Neural cell (in vitro differentiated cells): ENCODE measurements around the gene SETD2.

ENCODE experiments used
- EZH2 ChIP-seq: fragments of 200-600, 300-800 bp; shearing (Covaris generic), sonication (generic); IDR thresholded peaks from 2 replicates; pipeline ENCODE4 v1.6.1; 2014; ENCODE audit warnings: antibody characterized with exemption, low read length, borderline replicate concordance, mild to moderate bottlenecking; ENCODE audit not compliant: insufficient read depth, poor library complexity, severe bottlenecking
- TF ChIP-seq, protein P1 (sequence below): IDR thresholded peaks from 2 replicates; pipeline ENCODE4 v1.6.1; 2012; ENCODE audit warnings: borderline replicate concordance

DNA sequence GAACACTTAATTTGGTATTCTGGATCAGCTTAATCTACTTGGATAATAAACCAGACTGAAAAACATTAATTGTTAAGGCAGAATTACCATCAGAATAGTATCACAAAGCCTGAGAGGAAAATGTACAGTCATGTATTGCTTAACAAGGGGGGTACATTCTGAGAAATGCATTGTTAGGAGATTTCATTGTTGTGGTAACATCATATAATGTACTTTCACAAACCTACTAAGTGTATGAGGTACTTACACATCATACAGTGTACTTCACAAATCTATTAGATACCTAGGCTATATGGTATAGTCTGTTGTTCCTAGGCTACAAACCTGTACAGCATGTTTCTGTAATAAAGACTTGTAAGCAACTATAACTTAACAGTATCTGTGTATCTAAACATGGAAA lies 116.2 kb downstream of the SETD2 start:
- no peak for TF ChIP-seq EZH2
- TF ChIP-seq, protein P1, sequence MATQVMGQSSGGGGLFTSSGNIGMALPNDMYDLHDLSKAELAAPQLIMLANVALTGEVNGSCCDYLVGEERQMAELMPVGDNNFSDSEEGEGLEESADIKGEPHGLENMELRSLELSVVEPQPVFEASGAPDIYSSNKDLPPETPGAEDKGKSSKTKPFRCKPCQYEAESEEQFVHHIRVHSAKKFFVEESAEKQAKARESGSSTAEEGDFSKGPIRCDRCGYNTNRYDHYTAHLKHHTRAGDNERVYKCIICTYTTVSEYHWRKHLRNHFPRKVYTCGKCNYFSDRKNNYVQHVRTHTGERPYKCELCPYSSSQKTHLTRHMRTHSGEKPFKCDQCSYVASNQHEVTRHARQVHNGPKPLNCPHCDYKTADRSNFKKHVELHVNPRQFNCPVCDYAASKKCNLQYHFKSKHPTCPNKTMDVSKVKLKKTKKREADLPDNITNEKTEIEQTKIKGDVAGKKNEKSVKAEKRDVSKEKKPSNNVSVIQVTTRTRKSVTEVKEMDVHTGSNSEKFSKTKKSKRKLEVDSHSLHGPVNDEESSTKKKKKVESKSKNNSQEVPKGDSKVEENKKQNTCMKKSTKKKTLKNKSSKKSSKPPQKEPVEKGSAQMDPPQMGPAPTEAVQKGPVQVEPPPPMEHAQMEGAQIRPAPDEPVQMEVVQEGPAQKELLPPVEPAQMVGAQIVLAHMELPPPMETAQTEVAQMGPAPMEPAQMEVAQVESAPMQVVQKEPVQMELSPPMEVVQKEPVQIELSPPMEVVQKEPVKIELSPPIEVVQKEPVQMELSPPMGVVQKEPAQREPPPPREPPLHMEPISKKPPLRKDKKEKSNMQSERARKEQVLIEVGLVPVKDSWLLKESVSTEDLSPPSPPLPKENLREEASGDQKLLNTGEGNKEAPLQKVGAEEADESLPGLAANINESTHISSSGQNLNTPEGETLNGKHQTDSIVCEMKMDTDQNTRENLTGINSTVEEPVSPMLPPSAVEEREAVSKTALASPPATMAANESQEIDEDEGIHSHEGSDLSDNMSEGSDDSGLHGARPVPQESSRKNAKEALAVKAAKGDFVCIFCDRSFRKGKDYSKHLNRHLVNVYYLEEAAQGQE = no peak
